Spinal cord (tissue), 10 donors: ENCODE data around the gene TMED10. TPM values are rescaled to one million over a fixed set of nuclear protein-coding genes. Genes with fewer than 3 reads are reported as not detected.

Experiments
- DNase-seq, 6 donors: peaks; one replicate each; pipeline versions ENCODE4 v3.0.0 to v3.0.0-alpha.2; 2013 to 2015; ENCODE audit warnings: low spot score in 6 of 6, low read depth in 4 of 6
- H3K27ac ChIP-seq: one replicate; pipeline ENCODE4 v1.5.1; 2013; ENCODE audit warnings: low read depth, low read length, control low read depth
- H3K27me3 ChIP-seq: one replicate; pipeline ENCODE4 v1.6.1; 2013; ENCODE audit warnings: low read length; ENCODE audit not compliant: control insufficient read depth, insufficient read depth
- H3K36me3 ChIP-seq: one replicate; pipeline ENCODE4 v1.6.1; 2013; ENCODE audit warnings: low read length; ENCODE audit not compliant: control insufficient read depth, insufficient read depth
- H3K4me1 ChIP-seq: one replicate; pipeline ENCODE4 v1.6.1; 2013; ENCODE audit warnings: low read length; ENCODE audit not compliant: control insufficient read depth, insufficient read depth
- H3K4me3 ChIP-seq: one replicate; pipeline ENCODE4 v1.5.1; 2013; ENCODE audit warnings: low read depth, low read length, control low read depth
- H3K9me3 ChIP-seq: one replicate; pipeline ENCODE4 v1.6.1; 2013; ENCODE audit warnings: low read length; ENCODE audit not compliant: control insufficient read depth, insufficient read depth
- WGBS: methylation state at CpG from one replicate; pipeline ENCODE4 v1.1.5; 2013; ENCODE audit warnings: missing lambda C conversion rate; ENCODE audit not compliant: insufficient coverage; 5-methylcytosine and 5-hydroxymethylcytosine counted together
- polyA plus RNA-seq, 2 donors: library from polyadenylated mRNA; unstranded; fragments of 120-200 nt; gene quantifications; one replicate each; pipeline ENCODE4 v1.2.1, GENCODE V29; 2013; ENCODE audit not compliant: insufficient read length in 2 of 2
- total RNA-seq, 2 donors: library from RNA; depleted of rRNA in 1 of 2; stranded (reverse); fragments of 120-200 nt in 1 of 2; fragments of >200 nt in 1 of 2; gene quantifications; one replicate each; pipeline versions ENCODE4 v1.2.3 to v1.2.4, GENCODE V29; 2013 to 2014
- donor health status: healthy.

The TMED10 gene
- total and polyA plus RNA-seq, 4 donors, result 164 to 353 (median 218) TPM

- Histone ChIP-seq H3K4me1 (no peaks in the 10 kb centered on the region), H3K9me3 (no peaks in the 10 kb centered on the region), H3K4me3 (no peak overlapping the region), H3K27ac (no peak overlapping the region), H3K36me3 (peaks cover 52% of the 10 kb centered on the region), H3K27me3 (no peaks in the 10 kb centered on the region)
- DNase-seq, result no peak
- no CpG with 5 or more reads among the region's 1 CpG for WGBS
Observed at GRCh38 chr14:75098682-75099081, 77.7 kb downstream of the TMED10 start.

DNA sequence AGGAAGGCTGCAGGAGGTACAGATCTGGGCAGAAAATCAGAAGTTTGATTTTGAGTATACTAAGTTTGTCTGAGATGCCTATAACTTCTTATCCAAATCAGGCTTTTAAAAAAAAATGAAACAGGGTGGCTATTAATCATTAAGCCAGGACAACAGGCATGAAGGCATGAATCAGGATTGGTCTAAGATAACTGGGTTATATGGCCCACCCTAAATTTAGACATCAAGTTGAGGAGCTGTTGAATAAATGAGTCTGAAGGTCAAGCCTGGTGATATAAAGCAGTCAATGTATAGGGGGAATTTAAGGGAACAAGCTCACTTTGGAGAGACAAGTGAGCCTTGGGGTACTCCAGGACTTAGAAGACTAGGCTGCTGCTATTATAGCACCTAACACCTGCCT lies 78.2 kb downstream of the TMED10 start:
- Histone ChIP-seq H3K4me3 (no peak overlapping the region), H3K36me3 (peaks cover 57% of the 10 kb centered on the region), H3K27me3 (no peaks in the 10 kb centered on the region), H3K4me1 (no peaks in the 10 kb centered on the region), H3K27ac (no peak overlapping the region), H3K9me3 (no peaks in the 10 kb centered on the region)
- no peak for DNase-seq

DNA sequence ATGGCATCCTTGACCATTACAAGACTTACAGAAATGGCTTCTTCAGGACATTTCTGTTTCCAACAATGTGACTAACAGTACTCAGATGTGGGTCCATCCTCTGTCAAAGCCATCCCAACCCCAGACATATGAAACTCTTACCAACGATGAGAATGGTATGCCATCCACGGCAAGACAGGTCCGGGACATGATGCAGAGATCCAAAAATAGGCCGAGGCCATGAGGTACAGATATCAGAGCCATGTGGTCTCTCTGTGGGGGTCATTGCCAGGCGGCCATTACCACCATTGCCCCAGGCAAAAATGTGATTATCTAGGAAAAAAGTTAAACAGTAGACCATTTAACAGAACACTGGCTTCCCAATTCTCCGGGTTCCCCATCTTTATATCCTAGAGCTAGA lies 79.5 kb downstream of the TMED10 start:
- Histone ChIP-seq H3K27ac (no peak overlapping the region), H3K4me3 (no peak overlapping the region), H3K36me3 (peaks cover 51% of the 10 kb centered on the region), H3K27me3 (no peaks in the 10 kb centered on the region), H3K4me1 (no peaks in the 10 kb centered on the region), H3K9me3 (no peaks in the 10 kb centered on the region)
- no peak for DNase-seq
- WGBS, result 96% methylated on average over 4 of the region's 6 CpGs

DNA sequence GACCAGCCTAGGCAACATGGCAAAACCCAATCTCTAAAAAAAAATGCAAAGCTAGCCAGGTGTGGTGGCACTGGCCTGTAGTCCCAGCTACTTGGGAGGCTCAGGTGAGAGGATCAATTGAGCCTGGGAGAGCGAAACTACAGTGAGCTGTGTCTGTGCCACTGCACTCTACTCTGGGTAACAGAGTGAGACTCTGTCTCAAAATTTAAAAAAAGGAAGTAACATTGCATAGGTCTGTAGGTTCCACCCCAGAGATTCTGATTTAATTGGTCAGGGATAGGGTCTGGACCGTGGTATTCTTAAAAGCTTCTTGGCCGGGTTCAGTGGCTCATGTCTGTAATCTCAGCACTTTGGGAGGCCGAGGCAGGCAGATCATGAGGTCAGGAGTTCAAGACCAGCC lies 80.7 kb downstream of the TMED10 start:
- no peaks in the 10 kb centered on the region for H3K4me1 ChIP-seq
- DNase-seq, result no peak
- H3K27ac ChIP-seq, result no peak overlapping the region
- 96% methylated on average over 4 of the region's 4 CpGs for WGBS
- peaks cover 52% of the 10 kb centered on the region for H3K36me3 ChIP-seq
- H3K27me3 ChIP-seq, result no peaks in the 10 kb centered on the region
- no peaks in the 10 kb centered on the region for H3K9me3 ChIP-seq
- H3K4me3 ChIP-seq, result no peak overlapping the region

- Histone ChIP-seq H3K4me1 (no peaks in the 10 kb centered on the region), H3K4me3 (no peak overlapping the region), H3K36me3 (peaks cover 47% of the 10 kb centered on the region)
Observed at GRCh38 chr14:75094896-75095295, 81.5 kb downstream of the TMED10 start.

GRCh38 chr14:75092698-75093097 lies 83.7 kb downstream of the TMED10 start:
- Histone ChIP-seq H3K27ac (no peak overlapping the region), H3K9me3 (no peaks in the 10 kb centered on the region), H3K4me1 (no peaks in the 10 kb centered on the region), H3K4me3 (no peak overlapping the region), H3K36me3 (peaks cover 41% of the 10 kb centered on the region), H3K27me3 (no peaks in the 10 kb centered on the region)
- WGBS, result no CpG with 5 or more reads among the region's 2 CpGs
- DNase-seq, result no peak

More at GRCh38 chr14:75094896-75095295, 81.5 kb downstream of the TMED10 start:
- no peaks in the 10 kb centered on the region for H3K9me3 ChIP-seq
- DNase-seq, result no peak
- H3K27ac ChIP-seq, result no peak overlapping the region
- H3K27me3 ChIP-seq, result no peaks in the 10 kb centered on the region
- WGBS, result no CpG with 5 or more reads among the region's 3 CpGs

DNA sequence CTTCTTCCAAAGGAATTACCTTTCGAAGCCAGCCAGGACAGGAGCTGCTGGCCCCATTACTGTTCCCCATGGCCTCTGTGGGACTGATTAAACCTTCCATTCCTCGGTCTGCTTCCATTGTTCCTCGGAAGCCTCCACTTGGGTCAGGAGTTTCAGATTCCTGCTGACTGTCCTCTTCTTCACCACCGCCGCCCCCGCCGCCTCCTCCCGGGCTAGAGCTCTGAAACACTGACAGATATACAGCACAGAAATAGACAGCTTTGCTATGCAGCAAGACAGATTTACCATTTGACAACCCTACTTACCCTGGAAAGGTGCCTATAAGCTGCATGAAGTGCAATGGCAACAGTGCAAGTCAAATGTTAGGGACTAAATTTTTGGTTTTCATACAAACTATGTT lies 85.2 kb downstream of the TMED10 start:
- Histone ChIP-seq H3K4me1 (no peaks in the 10 kb centered on the region), H3K36me3 (peaks cover 40% of the 10 kb centered on the region), H3K27me3 (no peaks in the 10 kb centered on the region), H3K4me3 (no peak overlapping the region), H3K9me3 (no peaks in the 10 kb centered on the region), H3K27ac (no peak overlapping the region)
- WGBS, result 97% methylated on average over 8 of the region's 8 CpGs
- DNase-seq, result no peak

DNA sequence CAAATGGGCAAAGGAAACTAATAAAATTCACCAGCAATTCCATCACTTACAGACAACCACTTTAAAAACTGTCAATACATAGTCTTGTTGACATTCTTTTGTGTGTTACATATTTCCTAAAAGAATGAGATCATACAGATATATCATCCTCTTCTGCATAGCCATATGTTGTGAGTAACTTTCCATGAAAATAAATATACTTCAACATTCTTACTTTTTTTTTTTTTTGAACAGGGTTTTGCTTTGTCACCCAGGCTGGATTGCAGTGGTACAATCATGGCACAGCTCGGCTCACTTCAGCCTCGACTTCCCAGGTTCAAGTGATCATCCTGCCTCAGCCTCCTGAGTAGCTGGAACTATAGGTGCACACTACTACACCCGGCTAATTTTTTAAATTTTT lies 86.1 kb downstream of the TMED10 start:
- no peaks in the 10 kb centered on the region for H3K27me3 ChIP-seq
- WGBS, result 86% methylated on average over 2 of the region's 3 CpGs
- H3K36me3 ChIP-seq, result peaks cover 40% of the 10 kb centered on the region
- H3K9me3 ChIP-seq, result no peaks in the 10 kb centered on the region
- no peaks in the 10 kb centered on the region for H3K4me1 ChIP-seq
- no peak overlapping the region for H3K27ac ChIP-seq
- H3K4me3 ChIP-seq, result no peak overlapping the region
- DNase-seq, result no peak

- H3K36me3 ChIP-seq, result peaks cover 49% of the 10 kb centered on the region
- no peak overlapping the region for H3K27ac ChIP-seq
- WGBS, result 79% methylated on average over 4 of the region's 7 CpGs
- H3K27me3 ChIP-seq, result no peaks in the 10 kb centered on the region
- H3K4me1 ChIP-seq, result no peaks in the 10 kb centered on the region
- no peak overlapping the region for H3K4me3 ChIP-seq
- H3K9me3 ChIP-seq, result no peaks in the 10 kb centered on the region
- peak in 5 of 6 donors; percentile 40 to 89 (median 61) for DNase-seq
Observed at GRCh38 chr14:75088566-75089373, 87.6 kb downstream of the TMED10 start.

DNA sequence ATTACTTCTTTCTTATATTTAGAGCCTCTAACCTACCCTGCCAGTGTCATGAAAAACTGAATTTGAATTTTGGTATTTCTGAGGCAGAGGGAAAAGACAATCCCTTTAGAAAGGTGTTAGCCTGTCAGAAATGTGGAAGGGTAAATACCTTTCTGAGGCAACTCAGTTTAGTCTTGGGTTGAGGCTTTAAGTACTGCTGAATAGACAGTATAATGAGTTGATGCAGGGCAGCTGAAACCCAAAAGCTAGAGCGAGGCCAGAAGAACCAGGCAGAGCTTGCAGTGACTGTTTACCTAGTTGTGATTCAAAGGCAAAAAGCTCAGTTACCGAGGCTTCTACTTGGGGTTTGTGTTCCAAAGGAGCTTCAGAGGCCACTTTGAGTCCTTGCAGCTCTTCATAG lies 88.3 kb downstream of the TMED10 start:
- Histone ChIP-seq H3K4me1 (no peaks in the 10 kb centered on the region), H3K27me3 (no peaks in the 10 kb centered on the region), H3K27ac (no peak overlapping the region), H3K36me3 (peaks cover 50% of the 10 kb centered on the region), H3K9me3 (no peaks in the 10 kb centered on the region), H3K4me3 (no peak overlapping the region)
- 92% methylated on average over 2 of the region's 2 CpGs for WGBS
- no peak for DNase-seq
